Neural crest cell (in vitro differentiated cells): ENCODE results near the gene SLAMF6. TPM values are rescaled to one million over a fixed set of nuclear protein-coding genes. Genes with fewer than 3 reads are reported as not detected.

Source experiments
- DNase-seq: peaks from one replicate; pipeline ENCODE4 v3.0.0; 2021; ENCODE audit warnings: low read depth, mixed read lengths, low spot score
- H3K27ac Mint-ChIP-seq: one replicate; pipeline ENCODE4 v1.8.0; 2021; ENCODE audit warnings: mild to moderate bottlenecking, mixed read lengths; ENCODE audit not compliant: unreplicated experiment
- H3K27me3 Mint-ChIP-seq: 2 replicates; pipeline ENCODE4 v1.8.0; 2021; ENCODE audit warnings: low read depth, mild to moderate bottlenecking, mixed read lengths
- H3K36me3 Mint-ChIP-seq: 2 replicates; pipeline ENCODE4 v1.8.0; 2021; ENCODE audit warnings: low read depth, mild to moderate bottlenecking, mixed read lengths
- H3K4me1 Mint-ChIP-seq: 2 replicates; pipeline ENCODE4 v1.8.0; 2021; ENCODE audit warnings: mixed read lengths
- H3K4me3 Mint-ChIP-seq: one replicate; pipeline ENCODE4 v1.8.0; 2021; ENCODE audit warnings: mild to moderate bottlenecking, mixed read lengths
- H3K9me3 Mint-ChIP-seq: 2 replicates; pipeline ENCODE4 v1.8.0; 2021; ENCODE audit warnings: mixed read lengths
- CTCF ChIP-seq: fragments of 200-600 bp; sonication (generic); conservative IDR thresholded peaks from 2 replicates; pipeline ENCODE4 v1.5.0; 2021; ENCODE audit warnings: antibody characterized with exemption, mild to moderate bottlenecking
- total RNA-seq: library from RNA; stranded (reverse); gene quantifications from 2 replicates; pipeline ENCODE4 v1.2.1, GENCODE V29; 2021

Gene SLAMF6
- total RNA-seq, 1 donor from 2014 or later: not detected

GRCh38 chr1:160548183-160548582 lies 25.1 kb upstream of the SLAMF6 start:
- H3K27ac Mint-ChIP-seq: no peak overlapping the region
- no peak for DNase-seq
- no peaks in the 10 kb centered on the region for H3K4me1 Mint-ChIP-seq
- H3K9me3 Mint-ChIP-seq: no peaks in the 10 kb centered on the region
- H3K36me3 Mint-ChIP-seq: no peaks in the 10 kb centered on the region
- no peak for TF ChIP-seq CTCF
- no peak overlapping the region for H3K4me3 Mint-ChIP-seq
- H3K27me3 Mint-ChIP-seq: peaks cover 5% of the 10 kb centered on the region

GRCh38 chr1:160547422-160547821 lies 24.4 kb upstream of the SLAMF6 start:
- H3K27ac Mint-ChIP-seq: no peak overlapping the region
- H3K9me3 Mint-ChIP-seq: no peaks in the 10 kb centered on the region
- H3K4me3 Mint-ChIP-seq: no peak overlapping the region
- H3K36me3 Mint-ChIP-seq: no peaks in the 10 kb centered on the region
- no peaks in the 10 kb centered on the region for H3K4me1 Mint-ChIP-seq
- no peak for DNase-seq
- peaks cover 5% of the 10 kb centered on the region for H3K27me3 Mint-ChIP-seq
- no peak for TF ChIP-seq CTCF

GRCh38 chr1:160546942-160547341 lies 23.9 kb upstream of the SLAMF6 start:
- no peak overlapping the region for H3K27ac Mint-ChIP-seq
- DNase-seq: no peak
- H3K27me3 Mint-ChIP-seq: peaks cover 5% of the 10 kb centered on the region
- H3K9me3 Mint-ChIP-seq: no peaks in the 10 kb centered on the region
- no peaks in the 10 kb centered on the region for H3K4me1 Mint-ChIP-seq
- no peak overlapping the region for H3K4me3 Mint-ChIP-seq
- no peak for TF ChIP-seq CTCF
- no peaks in the 10 kb centered on the region for H3K36me3 Mint-ChIP-seq

GRCh38 chr1:160544647-160545046 lies 21.6 kb upstream of the SLAMF6 start:
- Mint-ChIP-seq H3K4me3 (no peak overlapping the region), H3K9me3 (no peaks in the 10 kb centered on the region), H3K27me3 (peaks cover 5% of the 10 kb centered on the region), H3K27ac (no peak overlapping the region), H3K36me3 (no peaks in the 10 kb centered on the region), H3K4me1 (no peaks in the 10 kb centered on the region)
- TF ChIP-seq CTCF: peak; percentile 52
- DNase-seq: no peak

GRCh38 chr1:160542303-160542945 lies 19.4 kb upstream of the SLAMF6 start:
- no peak for TF ChIP-seq CTCF
- Mint-ChIP-seq H3K27ac (no peak overlapping the region), H3K4me3 (no peak overlapping the region), H3K27me3 (no peaks in the 10 kb centered on the region), H3K36me3 (no peaks in the 10 kb centered on the region), H3K9me3 (no peaks in the 10 kb centered on the region), H3K4me1 (no peaks in the 10 kb centered on the region)
- no peak for DNase-seq
